ENCODE data around the gene RAB8A. TPM values are rescaled to one million over a fixed set of nuclear protein-coding genes. Genes with fewer than 3 reads are reported as not detected.

RAB8A gene
- total and polyA plus RNA-seq, 2 donors from 2014 or later, result 38.5 to 75.6 TPM

GRCh38 chr19:16131648-16132047 lies 20.0 kb downstream of the RAB8A start:
- intact Hi-C loops (cut with DNase I), result no loop called here
- Histone ChIP-seq H3K36me3 (ENCODE audit: control insufficient read depth in 2 of 3, insufficient read depth in 3 of 3, low read length in 3 of 3) (peaks cover 4 to 40% (median 32%) of the 10 kb centered on the region in 3 donors), H3K4me1 (ENCODE audit: control insufficient read depth in 2 of 3, insufficient read depth in 2 of 3, low read depth in 1 of 3, low read length in 3 of 3) (no peaks in the 10 kb centered on the region), H3K27ac (ENCODE audit: low read depth in 2 of 2, low read length in 2 of 2) (no peak overlapping the region), H3K9me3 (ENCODE audit: control insufficient read depth in 2 of 3, insufficient read depth in 1 of 3, low read length in 3 of 3) (no peaks in the 10 kb centered on the region), H3K9ac (ENCODE audit: low read length in 3 of 3) (no peak overlapping the region), H3K27me3 (ENCODE audit: control insufficient read depth, insufficient read depth, low read length) (no peaks in the 10 kb centered on the region), H3K4me3 (ENCODE audit: low read length in 3 of 3) (no peak overlapping the region)
- FAIRE-seq (no peak), DNase-seq (no peak)
- TF ChIP-seq CTCF (IDR thresholded peaks at IDR 0.05; ENCODE audit: borderline replicate concordance, extremely low read depth, insufficient read depth), result no peak

GRCh38 chr19:16133818-16134217 lies 22.1 kb downstream of the RAB8A start:
- FAIRE-seq (no peak), DNase-seq (no peak)
- no peaks in the 10 kb centered on the region for H3K9me3 ChIP-seq (ENCODE audit: control insufficient read depth in 2 of 3, insufficient read depth in 1 of 3, low read length in 3 of 3)
- H3K9ac ChIP-seq (ENCODE audit: low read length in 3 of 3), result no peak overlapping the region
- TF ChIP-seq CTCF (IDR thresholded peaks at IDR 0.05; ENCODE audit: borderline replicate concordance, extremely low read depth, insufficient read depth), result no peak
- no peak overlapping the region for H3K4me3 ChIP-seq (ENCODE audit: low read length in 3 of 3)
- peaks cover 3 to 36% (median 15%) of the 10 kb centered on the region in 3 donors for H3K36me3 ChIP-seq (ENCODE audit: control insufficient read depth in 2 of 3, insufficient read depth in 3 of 3, low read length in 3 of 3)
- H3K4me1 ChIP-seq (ENCODE audit: control insufficient read depth in 2 of 3, insufficient read depth in 2 of 3, low read depth in 1 of 3, low read length in 3 of 3), result no peaks in the 10 kb centered on the region
- intact Hi-C loops (cut with DNase I), result no loop called here
- no peak overlapping the region for H3K27ac ChIP-seq (ENCODE audit: low read depth in 2 of 2, low read length in 2 of 2)
- H3K27me3 ChIP-seq (ENCODE audit: control insufficient read depth, insufficient read depth, low read length), result no peaks in the 10 kb centered on the region

GRCh38 chr19:16134510-16134909 lies 22.8 kb downstream of the RAB8A start:
- no peak for DNase-seq
- no peak for FAIRE-seq
- no peak overlapping the region for H3K27ac ChIP-seq (ENCODE audit: low read depth in 2 of 2, low read length in 2 of 2)
- TF ChIP-seq CTCF (IDR thresholded peaks at IDR 0.05; ENCODE audit: borderline replicate concordance, extremely low read depth, insufficient read depth), result no peak
- H3K4me1 ChIP-seq (ENCODE audit: control insufficient read depth in 2 of 3, insufficient read depth in 2 of 3, low read depth in 1 of 3, low read length in 3 of 3), result no peaks in the 10 kb centered on the region
- H3K9me3 ChIP-seq (ENCODE audit: control insufficient read depth in 2 of 3, insufficient read depth in 1 of 3, low read length in 3 of 3), result no peaks in the 10 kb centered on the region
- H3K4me3 ChIP-seq (ENCODE audit: low read length in 3 of 3), result no peak overlapping the region
- no peaks in the 10 kb centered on the region for H3K27me3 ChIP-seq (ENCODE audit: control insufficient read depth, insufficient read depth, low read length)
- H3K9ac ChIP-seq (ENCODE audit: low read length in 3 of 3), result no peak overlapping the region
- peaks cover 3 to 31% (median 11%) of the 10 kb centered on the region in 3 donors for H3K36me3 ChIP-seq (ENCODE audit: control insufficient read depth in 2 of 3, insufficient read depth in 3 of 3, low read length in 3 of 3)
- intact Hi-C loops (cut with DNase I), result no loop called here

Data from kidney (tissue), 14 donors.